Activated naive CD4-positive, alpha-beta T cell treated with anti-CD3 and anti-CD28 coated beads, Interleukin-2, amount 50 U/mL, for 16 hours (primary cell): Measurements from ENCODE around the gene HYAL2.
A peak's percentile ranks its signal among the peaks of the same experiment; 100 is the strongest.

ENCODE experiments used
- DNase-seq: peaks from one replicate; pipeline ENCODE4 v3.0.0-alpha.2; 2020

The HYAL2 gene

GRCh38 chr3:50350213-50350526 lies 27.6 kb upstream of the HYAL2 start:
- no peak for DNase-seq

- peak; percentile 78 for DNase-seq
Measured at GRCh38 chr3:50347187-50347813, 24.8 kb upstream of the HYAL2 start.

- peak; percentile 74 for DNase-seq
Measured at GRCh38 chr3:50345586-50346234, 23.2 kb upstream of the HYAL2 start, which contains the start of gene ZMYND10. Gene ZMYND10 (minus strand): TSS chr3:50345732. CDS start chr3:50345579, 153 bp downstream.

GRCh38 chr3:50345008-50345407 lies 22.5 kb upstream of the HYAL2 start:
- DNase-seq: no peak

- DNase-seq: no peak
Measured at GRCh38 chr3:50342813-50343633, 20.5 kb upstream of the HYAL2 start.

GRCh38 chr3:50341996-50342650 lies 19.6 kb upstream of the HYAL2 start:
- no peak for DNase-seq

GRCh38 chr3:50341537-50341936 lies 19.0 kb upstream of the HYAL2 start:
- DNase-seq: no peak

- peak; percentile 65 for DNase-seq
Measured at GRCh38 chr3:50340448-50341329, 18.1 kb upstream of the HYAL2 start, which contains the start of gene RASSF1. Gene RASSF1 (minus strand): TSS chr3:50340836. CDS start chr3:50340805, 31 bp downstream.

- no peak for DNase-seq
Measured at GRCh38 chr3:50340147-50340447, 17.6 kb upstream of the HYAL2 start.

- DNase-seq: no peak
Measured at GRCh38 chr3:50339485-50340146, 17.1 kb upstream of the HYAL2 start.

GRCh38 chr3:50338965-50339364 lies 16.4 kb upstream of the HYAL2 start:
- DNase-seq: no peak

- DNase-seq: peak; percentile 96
Measured at GRCh38 chr3:50337175-50337861, 14.8 kb upstream of the HYAL2 start.

- no peak for DNase-seq
Measured at GRCh38 chr3:50336452-50337174, 14.1 kb upstream of the HYAL2 start.

- DNase-seq: no peak
Measured at GRCh38 chr3:50334339-50335075, 12.0 kb upstream of the HYAL2 start.

GRCh38 chr3:50333744-50334328 lies 11.3 kb upstream of the HYAL2 start:
- DNase-seq: no peak

GRCh38 chr3:50331364-50331907 lies 8.9 kb upstream of the HYAL2 start:
- DNase-seq: no peak

GRCh38 chr3:50330330-50330729 lies 7.8 kb upstream of the HYAL2 start:
- DNase-seq: no peak

- peak; percentile 95 for DNase-seq
Measured at GRCh38 chr3:50327943-50328691, 5.6 kb upstream of the HYAL2 start, which contains the start of gene TUSC2. Gene TUSC2 (minus strand): TSS chr3:50328223. CDS start chr3:50328099, 124 bp downstream.
